ENCODE data around the gene LYAR.

- TF ChIP-seq CTCF (IDR thresholded peaks at IDR 0.05) (no peak), POLR2A (IDR thresholded peaks at IDR 0.05) (no peak)
Measured at GRCh38 chr4:4269331-4269731, 20.6 kb downstream of the LYAR start.

Data from thyroid gland (tissue), 4 donors.